Measurements from ENCODE around the gene OVCA2.

DNA sequence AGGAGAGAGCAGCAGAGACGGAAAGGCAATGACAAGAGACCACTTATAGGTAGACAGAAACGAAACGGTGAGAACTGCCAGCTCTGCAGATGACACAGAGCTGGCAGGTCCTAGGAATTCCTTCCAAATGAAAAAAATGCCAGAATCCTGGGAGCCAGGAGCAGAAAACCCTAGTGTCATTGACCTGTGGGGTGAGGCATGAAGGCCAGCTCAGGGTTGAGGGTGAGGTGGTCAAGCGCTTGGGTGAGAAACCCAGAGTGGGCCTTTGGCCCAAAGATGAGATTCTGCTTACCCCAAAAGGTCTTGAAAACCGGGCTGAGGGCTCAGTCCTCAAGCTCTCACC lies 22.3 kb downstream of the OVCA2 start:
- TF ChIP-seq CTCF (IDR thresholded peaks at IDR 0.05): no peak
- no peak for TF ChIP-seq EP300 (IDR thresholded peaks at IDR 0.05)
- TF ChIP-seq POLR2A (IDR thresholded peaks at IDR 0.05): no peak

Measured in stomach (tissue), 4 donors.